LNCAP (cell line): Measurements from ENCODE around the gene KCNMA1.

Experiments used
- TF ChIP-seq, protein P1 (sequence below): fragments of 450-650 bp; IDR thresholded peaks from 2 replicates; pipeline ENCODE4 v1.5.1; 2017; ENCODE audit warnings: mild to moderate bottlenecking

KCNMA1 gene

DNA sequence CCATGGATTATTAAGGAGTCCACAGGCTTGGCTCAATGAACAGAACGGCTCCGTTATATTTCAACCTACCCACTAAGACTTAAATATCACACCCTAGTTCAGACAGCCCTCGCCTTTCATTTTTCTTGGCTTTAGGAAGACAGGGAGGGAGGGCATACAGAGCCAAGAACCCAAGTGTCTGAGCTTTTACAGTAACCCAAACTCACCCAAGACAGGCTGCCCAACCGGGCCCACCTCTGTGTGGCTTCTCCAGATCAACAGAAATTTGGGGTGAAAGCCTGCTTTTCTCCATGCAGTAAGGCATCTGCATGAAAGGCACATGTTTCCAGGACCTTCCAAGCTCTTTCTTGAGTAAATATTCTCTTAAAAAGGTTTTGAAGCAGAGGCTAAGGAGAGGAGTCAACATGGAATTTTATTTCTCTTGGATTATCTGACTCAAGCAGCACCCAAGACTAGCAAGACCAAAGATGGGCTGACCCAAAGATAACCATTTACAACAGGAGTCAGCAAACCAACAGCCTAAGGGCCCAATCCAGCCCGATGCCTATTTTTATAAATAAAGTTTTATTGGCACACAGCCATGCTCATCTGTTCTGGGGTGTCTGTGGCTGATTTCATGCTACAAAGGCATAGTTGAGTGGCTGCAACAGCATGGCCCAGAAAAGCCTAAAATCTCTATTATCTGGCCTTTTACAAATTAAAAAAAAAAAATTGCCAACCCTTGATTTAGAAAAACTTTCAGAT is 90.1 kb downstream of the KCNMA1 start:
- TF ChIP-seq, protein P1, sequence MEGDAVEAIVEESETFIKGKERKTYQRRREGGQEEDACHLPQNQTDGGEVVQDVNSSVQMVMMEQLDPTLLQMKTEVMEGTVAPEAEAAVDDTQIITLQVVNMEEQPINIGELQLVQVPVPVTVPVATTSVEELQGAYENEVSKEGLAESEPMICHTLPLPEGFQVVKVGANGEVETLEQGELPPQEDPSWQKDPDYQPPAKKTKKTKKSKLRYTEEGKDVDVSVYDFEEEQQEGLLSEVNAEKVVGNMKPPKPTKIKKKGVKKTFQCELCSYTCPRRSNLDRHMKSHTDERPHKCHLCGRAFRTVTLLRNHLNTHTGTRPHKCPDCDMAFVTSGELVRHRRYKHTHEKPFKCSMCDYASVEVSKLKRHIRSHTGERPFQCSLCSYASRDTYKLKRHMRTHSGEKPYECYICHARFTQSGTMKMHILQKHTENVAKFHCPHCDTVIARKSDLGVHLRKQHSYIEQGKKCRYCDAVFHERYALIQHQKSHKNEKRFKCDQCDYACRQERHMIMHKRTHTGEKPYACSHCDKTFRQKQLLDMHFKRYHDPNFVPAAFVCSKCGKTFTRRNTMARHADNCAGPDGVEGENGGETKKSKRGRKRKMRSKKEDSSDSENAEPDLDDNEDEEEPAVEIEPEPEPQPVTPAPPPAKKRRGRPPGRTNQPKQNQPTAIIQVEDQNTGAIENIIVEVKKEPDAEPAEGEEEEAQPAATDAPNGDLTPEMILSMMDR: no peak

GRCh38 chr10:77546042-77546441 is 91.6 kb downstream of the KCNMA1 start:
- TF ChIP-seq, protein P1: no peak

- TF ChIP-seq, protein P1: no peak
Observed at GRCh38 chr10:77545585-77545984, 92.0 kb downstream of the KCNMA1 start.

GRCh38 chr10:77544617-77545016 is 93.0 kb downstream of the KCNMA1 start:
- TF ChIP-seq, protein P1: no peak

DNA sequence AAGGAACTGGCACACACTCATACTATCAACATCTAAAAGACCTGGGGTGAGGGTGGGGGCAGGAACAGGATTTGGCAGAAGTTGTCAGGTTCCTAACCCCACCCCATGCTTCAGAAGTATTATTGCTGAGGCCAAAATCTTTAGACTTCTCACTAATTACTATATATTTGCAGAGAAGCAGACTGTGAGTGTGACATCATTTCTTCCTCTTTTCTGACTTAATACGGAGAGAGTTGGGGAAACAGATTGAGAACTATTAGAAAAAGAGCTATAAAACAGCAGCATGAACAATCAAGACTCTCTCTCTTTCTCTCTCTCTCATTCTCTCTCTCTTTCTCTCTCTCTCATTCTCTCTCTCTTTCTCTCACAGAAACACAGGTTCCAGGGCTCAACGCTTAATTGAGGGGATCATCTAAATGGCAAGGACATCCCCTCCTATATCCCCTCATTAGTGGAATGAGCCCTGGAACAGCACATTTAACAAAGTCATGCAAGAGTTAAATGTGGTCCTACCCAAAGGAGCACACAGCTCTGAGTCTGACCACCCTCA is 94.8 kb downstream of the KCNMA1 start:
- TF ChIP-seq, protein P1: no peak

DNA sequence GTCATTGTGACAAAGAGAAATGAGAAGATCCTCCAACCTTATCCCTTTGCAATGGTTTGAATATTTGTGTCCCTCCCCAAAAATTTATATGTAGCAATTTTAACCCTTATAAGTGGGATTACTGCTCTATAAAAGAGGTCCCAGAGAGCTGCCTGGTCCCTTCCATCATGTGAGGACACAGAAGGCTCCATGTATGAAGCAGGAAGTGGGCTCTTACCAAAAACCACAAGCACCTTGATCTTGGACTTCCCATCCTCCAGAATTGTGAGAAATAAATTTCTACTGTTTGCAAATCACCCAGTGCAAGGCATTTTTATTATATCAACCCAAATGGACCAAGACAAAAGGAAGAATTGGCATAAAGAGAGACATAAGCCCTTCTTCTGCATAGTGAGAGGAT is 95.7 kb downstream of the KCNMA1 start:
- TF ChIP-seq, protein P1: no peak

DNA sequence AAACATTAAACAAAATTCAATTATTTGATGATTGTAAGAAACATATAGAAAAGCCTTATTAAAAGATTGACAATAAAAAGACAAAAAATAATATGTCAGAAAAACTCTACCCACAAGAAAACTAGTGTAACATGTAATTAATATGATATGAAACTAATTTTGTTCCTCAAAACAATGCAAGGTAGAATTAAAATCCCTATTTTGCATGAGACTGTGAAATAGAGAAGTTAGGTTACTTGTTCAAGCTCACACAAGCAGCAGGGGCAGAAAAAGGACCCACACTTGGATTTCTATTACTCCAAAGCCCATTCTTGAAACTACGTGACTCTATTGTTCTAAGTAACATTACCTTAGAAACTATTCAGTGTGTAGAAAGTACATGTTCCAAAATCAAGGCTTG is 96.4 kb downstream of the KCNMA1 start:
- TF ChIP-seq, protein P1: no peak
